ENCODE measurements around the gene SMR3A.

GRCh38 chr4:70372760-70373159 lies 12.2 kb downstream of the SMR3A start:
- TF ChIP-seq CTCF (IDR thresholded peaks at IDR 0.05; ENCODE audit: poor library complexity) = no peak
- TF ChIP-seq EZH2 (IDR thresholded peaks at IDR 0.05; ENCODE audit: borderline replicate concordance) = no peak
- TF ChIP-seq EZH2phosphoT487 (IDR thresholded peaks at IDR 0.05; ENCODE audit: low read depth, severe bottlenecking, unreplicated experiment) = no peak

Data from hepatocyte (in vitro differentiated cells).